Omental fat pad (tissue), 4 donors: Measurements from ENCODE around the gene LILRA6. TPM values are rescaled to one million over a fixed set of nuclear protein-coding genes. Genes with fewer than 3 reads are reported as not detected.

Experiments used
- ATAC-seq: fragments of 150-250 bp; one replicate; pipeline ENCODE4 v1.9.1; 2016; ENCODE audit warnings: mild to moderate bottlenecking, moderate library complexity; ENCODE audit not compliant: low FRiP score
- DNase-seq: peaks from one replicate; pipeline ENCODE4 v3.0.0-alpha.2; 2019; ENCODE audit warnings: low spot score
- CTCF ChIP-seq, 3 donors: fragments of 450-650 bp; IDR thresholded peaks; one replicate each; pipeline ENCODE4 v1.5.1; 2016 to 2017; ENCODE audit warnings: antibody characterized with exemption in 3 of 3, mild to moderate bottlenecking in 3 of 3, moderate library complexity in 2 of 3
- total RNA-seq, 4 donors: library from RNA; depleted of rRNA; stranded (reverse); fragments of >200 nt; gene quantifications; one replicate each; pipeline ENCODE4 v1.1.0, GENCODE V29; 2016

LILRA6 gene
- total RNA-seq, 4 donors from 2014 or later: 2.1 to 13.6 (median 7.3) TPM

GRCh38 chr19:54268936-54269335, 26.3 kb upstream of the LILRA6 start:
- DNase-seq (no peak), ATAC-seq (no peak)
- no peak for TF ChIP-seq CTCF (IDR thresholded peaks at IDR 0.05)

- no peak for TF ChIP-seq CTCF (IDR thresholded peaks at IDR 0.05)
- ATAC-seq (no peak), DNase-seq (peak; percentile 88)
These were observed 23.5 kb upstream of the LILRA6 start for GRCh38 chr19:54266133-54266532.

GRCh38 chr19:54262470-54262869, 19.9 kb upstream of the LILRA6 start:
- DNase-seq: no peak
- TF ChIP-seq CTCF (IDR thresholded peaks at IDR 0.05): no peak

GRCh38 chr19:54262066-54262465, 19.5 kb upstream of the LILRA6 start:
- no peak for TF ChIP-seq CTCF (IDR thresholded peaks at IDR 0.05)
- ATAC-seq (no peak), DNase-seq (no peak)

More at GRCh38 chr19:54262470-54262869, 19.9 kb upstream of the LILRA6 start:
- no peak for ATAC-seq

GRCh38 chr19:54257116-54257480, 14.5 kb upstream of the LILRA6 start, which contains the start of gene LILRB5:
Gene LILRB5, minus strand, starts transcription at chr19:54257273. Its CDS starts 80 bp downstream, at chr19:54257193.
- TF ChIP-seq CTCF (IDR thresholded peaks at IDR 0.05): no peak
- DNase-seq (no peak), ATAC-seq (no peak)

GRCh38 chr19:54256250-54257115, 13.9 kb upstream of the LILRA6 start:
- no peak for TF ChIP-seq CTCF (IDR thresholded peaks at IDR 0.05)
- DNase-seq (no peak), ATAC-seq (no peak)
